ENCODE data around the gene GSE1.

GRCh38 chr16:85659336-85659735 is 46.2 kb downstream of the GSE1 start:
- TF ChIP-seq, protein P1, sequence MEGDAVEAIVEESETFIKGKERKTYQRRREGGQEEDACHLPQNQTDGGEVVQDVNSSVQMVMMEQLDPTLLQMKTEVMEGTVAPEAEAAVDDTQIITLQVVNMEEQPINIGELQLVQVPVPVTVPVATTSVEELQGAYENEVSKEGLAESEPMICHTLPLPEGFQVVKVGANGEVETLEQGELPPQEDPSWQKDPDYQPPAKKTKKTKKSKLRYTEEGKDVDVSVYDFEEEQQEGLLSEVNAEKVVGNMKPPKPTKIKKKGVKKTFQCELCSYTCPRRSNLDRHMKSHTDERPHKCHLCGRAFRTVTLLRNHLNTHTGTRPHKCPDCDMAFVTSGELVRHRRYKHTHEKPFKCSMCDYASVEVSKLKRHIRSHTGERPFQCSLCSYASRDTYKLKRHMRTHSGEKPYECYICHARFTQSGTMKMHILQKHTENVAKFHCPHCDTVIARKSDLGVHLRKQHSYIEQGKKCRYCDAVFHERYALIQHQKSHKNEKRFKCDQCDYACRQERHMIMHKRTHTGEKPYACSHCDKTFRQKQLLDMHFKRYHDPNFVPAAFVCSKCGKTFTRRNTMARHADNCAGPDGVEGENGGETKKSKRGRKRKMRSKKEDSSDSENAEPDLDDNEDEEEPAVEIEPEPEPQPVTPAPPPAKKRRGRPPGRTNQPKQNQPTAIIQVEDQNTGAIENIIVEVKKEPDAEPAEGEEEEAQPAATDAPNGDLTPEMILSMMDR (conservative IDR thresholded peaks at IDR 0.05; ENCODE audit: low read depth, low read length): no peak
- TF ChIP-seq EZH2 (IDR thresholded peaks at IDR 0.05; ENCODE audit: low read length, unreplicated experiment): no peak
- TF ChIP-seq EZH2phosphoT487 (IDR thresholded peaks at IDR 0.05; ENCODE audit: borderline replicate concordance, low read length): no peak

Measured in PC-3 (cell line).